Progenitor cell of endocrine pancreas (in vitro differentiated cells): ENCODE measurements around the gene HMGXB3. TPM values are rescaled to one million over a fixed set of nuclear protein-coding genes. Genes with fewer than 3 reads are reported as not detected.

Experiments used
- DNase-seq: peaks from one replicate; pipeline ENCODE4 v3.0.0; 2021; ENCODE audit warnings: low spot score; ENCODE audit not compliant: unreplicated experiment
- H3K27ac Mint-ChIP-seq: 2 replicates; pipeline ENCODE4 v1.8.0; 2021; ENCODE audit warnings: mild to moderate bottlenecking, moderate library complexity, mixed read lengths
- H3K27me3 Mint-ChIP-seq: 2 replicates; pipeline ENCODE4 v1.8.0; 2021; ENCODE audit warnings: mixed read lengths
- H3K36me3 Mint-ChIP-seq: 2 replicates; pipeline ENCODE4 v1.8.0; 2022; ENCODE audit warnings: mixed read lengths; ENCODE audit not compliant: insufficient read depth
- H3K4me1 Mint-ChIP-seq: 2 replicates; pipeline ENCODE4 v1.8.0; 2021; ENCODE audit warnings: low read depth, mixed read lengths
- H3K4me3 Mint-ChIP-seq: 2 replicates; pipeline ENCODE4 v1.8.0; 2021; ENCODE audit warnings: low read depth, mild to moderate bottlenecking, moderate library complexity, mixed read lengths
- H3K9me3 Mint-ChIP-seq: 2 replicates; pipeline ENCODE4 v1.8.0; 2021; ENCODE audit warnings: low read depth, mixed read lengths
- CTCF ChIP-seq: fragments of 200-600 bp; sonication (generic); IDR thresholded peaks from one replicate; pipeline ENCODE4 v1.5.0; 2021; ENCODE audit warnings: antibody characterized with exemption, mild to moderate bottlenecking; ENCODE audit not compliant: unreplicated experiment
- total RNA-seq: library from RNA; stranded (reverse); gene quantifications from 2 replicates; pipeline ENCODE4 v1.2.1, GENCODE V29; 2021

The HMGXB3 gene
- total RNA-seq, 1 donor from 2014 or later = 39.9 TPM

GRCh38 chr5:150067405-150067960 lies 66.9 kb downstream of the HMGXB3 start:
- H3K27me3 Mint-ChIP-seq = peaks cover 17% of the 10 kb centered on the region

GRCh38 chr5:150068071-150068470 lies 67.5 kb downstream of the HMGXB3 start:
- no peak for DNase-seq
- no peak for TF ChIP-seq CTCF
- Mint-ChIP-seq H3K4me3 (no peak overlapping the region), H3K36me3 (no peaks in the 10 kb centered on the region), H3K9me3 (no peaks in the 10 kb centered on the region), H3K27me3 (peaks cover 17% of the 10 kb centered on the region), H3K4me1 (no peaks in the 10 kb centered on the region), H3K27ac (no peak overlapping the region)

More at GRCh38 chr5:150067405-150067960, 66.9 kb downstream of the HMGXB3 start:
- Mint-ChIP-seq H3K27ac (no peak overlapping the region), H3K9me3 (no peaks in the 10 kb centered on the region), H3K4me1 (no peaks in the 10 kb centered on the region), H3K4me3 (no peak overlapping the region), H3K36me3 (no peaks in the 10 kb centered on the region)
- TF ChIP-seq CTCF = no peak
- no peak for DNase-seq

- Mint-ChIP-seq H3K36me3 (no peaks in the 10 kb centered on the region), H3K27me3 (peaks cover 14% of the 10 kb centered on the region), H3K9me3 (no peaks in the 10 kb centered on the region), H3K4me3 (no peak overlapping the region), H3K4me1 (no peaks in the 10 kb centered on the region), H3K27ac (no peak overlapping the region)
- no peak for TF ChIP-seq CTCF
- no peak for DNase-seq
Observed at GRCh38 chr5:150068472-150068871, 67.9 kb downstream of the HMGXB3 start.

GRCh38 chr5:150068961-150069645 lies 68.6 kb downstream of the HMGXB3 start:
- Mint-ChIP-seq H3K4me1 (no peaks in the 10 kb centered on the region), H3K9me3 (no peaks in the 10 kb centered on the region), H3K36me3 (no peaks in the 10 kb centered on the region), H3K27me3 (peaks cover 13% of the 10 kb centered on the region), H3K27ac (no peak overlapping the region), H3K4me3 (no peak overlapping the region)
- no peak for DNase-seq
- TF ChIP-seq CTCF = no peak

GRCh38 chr5:150069672-150070627 lies 69.4 kb downstream of the HMGXB3 start:
- H3K27me3 Mint-ChIP-seq = peaks cover 13% of the 10 kb centered on the region
- H3K4me1 Mint-ChIP-seq = no peaks in the 10 kb centered on the region
- no peak for DNase-seq
- no peak overlapping the region for H3K4me3 Mint-ChIP-seq
- no peak overlapping the region for H3K27ac Mint-ChIP-seq
- TF ChIP-seq CTCF = no peak
- H3K9me3 Mint-ChIP-seq = no peaks in the 10 kb centered on the region
- H3K36me3 Mint-ChIP-seq = no peaks in the 10 kb centered on the region
